Urothelium cell line (cell line): ENCODE results near the gene PDCL3.
A peak's percentile ranks its signal among the peaks of the same experiment; 100 is the strongest.

Source experiments
- DNase-seq: peaks from one replicate; pipeline ENCODE4 v3.0.0; 2011; ENCODE audit warnings: low spot score, mixed read lengths
- FAIRE-seq: peaks from 2 replicates; lab custom pipeline; 2011; peaks lifted over from hg19 to GRCh38; lab: Jason Lieb, UNC

The PDCL3 gene

GRCh38 chr2:100560216-100560830 lies 2.5 kb upstream of the PDCL3 start:
- DNase-seq (no peak), FAIRE-seq (no peak)

- no peak for FAIRE-seq
Observed at GRCh38 chr2:100561191-100561590, 1.6 kb upstream of the PDCL3 start.

GRCh38 chr2:100563407-100564247 lies 834 bp downstream of the PDCL3 start:
- DNase-seq (no peak), FAIRE-seq (no peak)

More at GRCh38 chr2:100561191-100561590, 1.6 kb upstream of the PDCL3 start:
- no peak for DNase-seq

GRCh38 chr2:100568989-100569388 lies 6.2 kb downstream of the PDCL3 start:
- no peak for FAIRE-seq
- DNase-seq = no peak

GRCh38 chr2:100571668-100572067 lies 8.9 kb downstream of the PDCL3 start:
- no peak for FAIRE-seq
- DNase-seq = no peak

- FAIRE-seq (no peak), DNase-seq (no peak)
Observed at GRCh38 chr2:100577777-100578176, 15.0 kb downstream of the PDCL3 start.

GRCh38 chr2:100580367-100581276 lies 17.8 kb downstream of the PDCL3 start:
- DNase-seq (no peak), FAIRE-seq (no peak)

GRCh38 chr2:100581277-100581612 lies 18.5 kb downstream of the PDCL3 start:
- FAIRE-seq (no peak), DNase-seq (no peak)

- DNase-seq = no peak
- FAIRE-seq = no peak
Observed at GRCh38 chr2:100584816-100585215, 22.0 kb downstream of the PDCL3 start.

- FAIRE-seq (no peak), DNase-seq (peak; percentile 76)
Observed at GRCh38 chr2:100588071-100588786, 25.4 kb downstream of the PDCL3 start.

GRCh38 chr2:100589527-100589926 lies 26.7 kb downstream of the PDCL3 start:
- FAIRE-seq (no peak), DNase-seq (no peak)

GRCh38 chr2:100592226-100592625 lies 29.4 kb downstream of the PDCL3 start:
- FAIRE-seq (no peak), DNase-seq (no peak)

- FAIRE-seq (no peak), DNase-seq (no peak)
Observed at GRCh38 chr2:100596465-100596864, 33.7 kb downstream of the PDCL3 start.

- DNase-seq (no peak), FAIRE-seq (no peak)
Observed at GRCh38 chr2:100599566-100599965, 36.8 kb downstream of the PDCL3 start.

- DNase-seq (no peak), FAIRE-seq (no peak)
Observed at GRCh38 chr2:100601661-100602060, 38.9 kb downstream of the PDCL3 start.

GRCh38 chr2:100603414-100603813 lies 40.6 kb downstream of the PDCL3 start:
- FAIRE-seq = no peak
- DNase-seq = no peak

- peak; percentile 61 for DNase-seq
- FAIRE-seq = no peak
Observed at GRCh38 chr2:100603948-100604633, 41.3 kb downstream of the PDCL3 start.

- FAIRE-seq = no peak
- DNase-seq = no peak
Observed at GRCh38 chr2:100606332-100606725, 43.5 kb downstream of the PDCL3 start.

GRCh38 chr2:100606726-100607343 lies 44.0 kb downstream of the PDCL3 start:
- FAIRE-seq = peak; percentile 93
- peak; percentile 76 for DNase-seq

- peak; percentile 89 for DNase-seq
- peak; percentile 91 for FAIRE-seq
Observed at GRCh38 chr2:100610381-100610831, 47.6 kb downstream of the PDCL3 start.
